Central memory CD4-positive, alpha-beta T cell (primary cell): ENCODE results near the gene ITGAX.

ENCODE experiments used
- DNase-seq: peaks from one replicate; pipeline ENCODE4 v3.0.0; 2022

ITGAX gene

DNA sequence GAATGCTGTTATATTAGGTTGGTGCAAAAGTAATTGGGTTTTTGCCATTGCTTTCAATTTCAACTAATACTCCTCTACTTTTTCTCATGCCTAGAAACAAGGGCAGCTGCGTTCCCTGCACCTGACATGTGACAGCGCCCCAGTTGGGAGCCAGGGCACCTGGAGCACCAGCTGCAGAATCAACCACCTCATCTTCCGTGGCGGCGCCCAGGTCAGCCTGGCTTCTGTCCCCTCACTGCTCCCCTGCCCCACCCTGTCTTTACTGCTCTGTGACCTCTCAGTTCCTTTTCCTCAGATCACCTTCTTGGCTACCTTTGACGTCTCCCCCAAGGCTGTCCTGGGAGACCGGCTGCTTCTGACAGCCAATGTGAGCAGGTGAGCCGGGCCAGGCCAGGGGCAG lies 21.7 kb downstream of the ITGAX start:
- no peak for DNase-seq

DNA sequence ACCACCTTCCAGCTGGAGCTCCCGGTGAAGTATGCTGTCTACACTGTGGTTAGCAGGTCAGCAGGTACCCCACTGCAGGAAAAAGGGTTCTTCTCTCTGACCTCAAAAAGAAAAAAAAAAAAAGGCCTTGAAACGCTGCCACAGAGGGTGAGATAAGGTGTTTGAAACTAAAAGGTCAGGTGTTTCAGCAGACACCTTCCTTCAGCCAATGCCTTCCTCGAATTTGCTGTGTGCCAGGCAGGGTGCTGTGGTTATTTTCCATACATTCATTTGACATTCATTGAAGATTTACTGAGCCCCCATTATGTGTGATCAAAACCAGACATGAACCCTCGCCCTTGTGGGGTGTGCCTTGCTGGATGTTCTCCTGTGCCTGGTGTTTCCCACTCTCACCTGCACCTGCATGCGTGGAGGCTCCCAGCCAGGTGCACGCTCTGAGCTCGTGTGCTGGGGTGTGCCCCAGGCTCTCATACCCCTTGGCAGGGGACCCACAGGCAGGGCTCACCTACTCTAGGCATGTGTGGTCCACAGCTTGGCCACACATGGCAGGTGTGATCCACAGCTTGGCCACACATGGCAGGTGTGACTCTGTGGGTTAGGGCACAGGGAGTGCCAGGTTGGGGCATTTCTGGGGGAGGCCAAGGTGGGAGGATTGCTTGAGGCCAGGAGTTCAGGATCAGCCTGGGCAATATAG lies 22.4 kb downstream of the ITGAX start:
- DNase-seq, result no peak

DNA sequence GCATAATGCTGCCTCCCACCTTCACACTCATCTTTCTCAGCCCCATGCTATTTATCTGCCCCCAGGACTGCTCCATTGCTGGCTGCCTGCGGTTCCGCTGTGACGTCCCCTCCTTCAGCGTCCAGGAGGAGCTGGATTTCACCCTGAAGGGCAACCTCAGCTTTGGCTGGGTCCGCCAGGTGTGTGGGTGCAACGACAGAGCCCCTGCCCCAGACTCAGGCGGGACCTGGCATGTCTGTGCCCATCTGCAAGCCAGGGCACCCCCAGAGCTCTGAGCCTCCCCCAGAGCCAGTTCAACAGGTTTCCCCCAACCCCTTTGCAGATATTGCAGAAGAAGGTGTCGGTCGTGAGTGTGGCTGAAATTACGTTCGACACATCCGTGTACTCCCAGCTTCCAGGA lies 25.2 kb downstream of the ITGAX start:
- no peak for DNase-seq

DNA sequence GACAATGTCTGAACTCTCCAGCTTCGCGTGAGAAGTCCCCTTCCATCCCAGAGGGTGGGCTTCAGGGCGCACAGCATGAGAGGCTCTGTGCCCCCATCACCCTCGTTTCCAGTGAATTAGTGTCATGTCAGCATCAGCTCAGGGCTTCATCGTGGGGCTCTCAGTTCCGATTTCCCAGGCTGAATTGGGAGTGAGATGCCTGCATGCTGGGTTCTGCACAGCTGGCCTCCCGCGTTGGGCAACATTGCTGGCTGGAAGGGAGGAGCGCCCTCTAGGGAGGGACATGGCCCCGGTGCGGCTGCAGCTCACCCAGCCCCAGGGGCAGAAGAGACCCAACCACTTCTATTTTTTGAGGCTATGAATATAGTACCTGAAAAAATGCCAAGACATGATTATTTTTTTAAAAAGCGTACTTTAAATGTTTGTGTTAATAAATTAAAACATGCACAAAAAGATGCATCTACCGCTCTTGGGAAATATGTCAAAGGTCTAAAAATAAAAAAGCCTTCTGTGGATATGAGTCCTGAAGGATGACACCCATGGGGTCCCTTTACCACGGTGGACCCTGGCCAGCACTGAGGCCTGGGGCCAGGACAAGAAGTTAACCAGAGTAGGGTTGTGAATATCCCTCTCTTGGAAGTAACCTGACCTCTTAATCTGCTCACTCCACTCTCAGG lies 27.6 kb downstream of the ITGAX start:
- peak; percentile 30 for DNase-seq

DNA sequence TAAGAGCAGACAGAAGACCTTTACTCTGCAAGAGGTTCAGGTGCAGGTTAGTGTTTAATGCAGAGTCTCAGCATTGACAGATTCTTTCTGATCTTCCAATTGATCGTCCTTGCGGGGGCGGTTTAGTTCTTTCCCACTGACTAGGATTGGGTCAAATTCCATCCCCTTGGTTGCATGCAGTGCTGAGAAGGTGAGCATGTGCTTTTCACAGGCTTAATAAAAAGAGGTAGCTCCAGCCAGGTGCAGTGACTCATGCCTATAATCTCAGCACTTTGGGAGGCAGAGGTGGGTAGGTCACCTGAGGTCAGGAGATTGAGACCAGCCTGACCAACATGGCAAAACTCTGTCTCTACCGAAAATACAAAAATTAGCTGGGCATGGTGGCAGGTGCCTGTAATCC lies 30.7 kb downstream of the ITGAX start:
- DNase-seq, result no peak

DNA sequence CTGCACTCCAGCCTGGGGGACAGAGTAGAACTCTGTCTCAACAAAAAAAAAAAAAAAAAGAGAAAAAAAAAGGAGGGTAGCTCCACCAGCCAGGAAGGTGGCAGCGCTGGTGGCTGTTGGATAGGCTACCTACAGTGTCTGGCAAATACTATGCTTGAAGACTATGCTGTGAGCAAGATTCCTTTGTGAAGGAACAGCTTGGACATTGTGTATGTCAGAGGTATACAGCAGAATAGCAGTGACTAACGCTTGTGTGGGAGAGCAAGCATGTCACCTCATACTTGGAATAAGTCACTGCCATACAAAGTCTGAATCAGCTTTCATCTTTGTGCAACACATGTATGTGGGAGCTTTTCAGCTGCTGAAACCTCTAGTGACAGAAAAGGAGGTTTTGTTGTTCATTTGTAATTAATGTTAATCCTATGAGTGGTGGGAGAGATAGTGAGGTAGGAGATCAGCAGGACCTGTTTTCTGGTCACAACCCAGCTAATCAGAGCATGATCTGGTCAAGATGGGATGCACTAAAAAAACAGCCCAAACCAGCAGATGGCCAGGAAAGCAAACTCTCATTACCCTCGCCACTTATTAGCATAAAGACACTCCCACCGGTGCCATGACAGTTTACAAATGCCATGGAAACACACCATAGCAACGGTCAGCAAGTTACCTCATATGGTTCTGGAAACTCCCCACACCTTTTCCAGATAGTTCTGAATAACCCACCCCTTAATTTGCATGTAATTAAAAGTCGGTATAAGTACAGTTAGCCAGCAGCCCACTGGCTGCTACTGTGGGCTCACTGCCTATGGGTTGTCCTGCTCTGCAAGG lies 31.4 kb downstream of the ITGAX start:
- peak; percentile 2 for DNase-seq

DNA sequence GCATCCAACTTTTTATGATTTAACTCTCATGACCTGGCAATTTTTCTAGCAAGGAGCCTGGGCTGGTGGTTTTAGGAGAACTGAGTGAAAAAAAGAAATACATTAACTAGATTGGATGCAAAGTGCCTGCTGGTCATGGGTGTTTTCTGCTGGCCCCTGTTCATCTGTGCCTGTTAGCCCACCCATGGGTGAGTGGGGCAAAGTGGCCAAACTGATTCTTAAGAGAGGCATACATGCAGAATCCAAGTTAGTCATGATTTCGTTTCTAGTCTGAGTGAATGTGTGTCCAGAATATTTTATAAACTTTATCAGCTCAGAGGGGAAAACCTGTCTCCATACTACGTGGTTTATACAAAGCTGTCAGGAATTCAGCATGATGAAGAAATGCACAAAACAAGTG lies 33.6 kb downstream of the ITGAX start:
- DNase-seq, result no peak

DNA sequence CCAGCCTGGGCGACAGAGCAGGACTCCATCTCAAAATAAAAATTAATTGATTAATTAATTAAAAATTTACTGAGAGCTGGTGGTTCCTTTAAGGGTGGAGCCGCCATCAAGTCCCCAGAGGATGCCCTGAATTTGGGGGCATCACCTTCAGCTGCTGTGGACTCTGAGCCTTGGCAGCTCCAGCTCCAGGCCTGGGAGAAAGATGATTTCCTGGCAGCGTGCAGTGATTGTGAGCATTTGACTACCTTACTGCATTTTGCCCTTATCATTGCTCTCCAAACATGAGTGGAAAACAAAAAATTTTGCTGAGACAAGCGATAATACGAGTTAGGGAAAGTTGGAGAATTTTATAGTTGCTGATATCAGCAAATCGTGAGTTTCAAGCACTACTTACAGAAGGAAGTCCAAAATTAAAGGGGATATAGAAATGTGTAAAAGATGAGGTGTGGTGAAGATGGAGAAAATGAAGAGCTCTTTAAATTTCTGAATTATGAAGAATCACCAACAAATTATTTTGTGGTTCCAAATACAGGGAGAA lies 35.6 kb downstream of the ITGAX start:
- no peak for DNase-seq

DNA sequence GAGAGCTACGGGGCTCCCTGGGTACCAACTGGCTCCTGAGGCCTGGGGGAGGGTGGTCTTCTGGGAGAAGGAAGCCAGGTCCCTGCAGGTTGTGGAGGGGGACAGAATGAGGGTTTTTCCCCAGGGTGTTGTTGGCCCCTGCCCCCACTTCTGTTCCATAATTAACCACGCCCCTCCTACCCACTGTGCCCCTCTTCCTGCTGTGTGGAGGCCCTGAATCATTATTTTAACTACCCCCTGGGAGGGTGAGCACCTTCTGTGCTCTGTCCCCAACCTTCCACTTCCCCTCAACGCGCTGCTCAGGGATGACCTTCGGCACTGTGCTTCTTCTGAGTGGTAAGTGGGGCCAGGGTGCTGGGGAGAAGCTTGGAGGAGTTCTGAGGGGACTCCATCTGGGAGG lies 38.1 kb downstream of the ITGAX start, which contains the start of gene ITGAD:
Gene ITGAD, plus strand, starts transcription at position 280 of the 400 bp plus-strand sequence. Its CDS starts 26 bp downstream, at position 306.
- no peak for DNase-seq

DNA sequence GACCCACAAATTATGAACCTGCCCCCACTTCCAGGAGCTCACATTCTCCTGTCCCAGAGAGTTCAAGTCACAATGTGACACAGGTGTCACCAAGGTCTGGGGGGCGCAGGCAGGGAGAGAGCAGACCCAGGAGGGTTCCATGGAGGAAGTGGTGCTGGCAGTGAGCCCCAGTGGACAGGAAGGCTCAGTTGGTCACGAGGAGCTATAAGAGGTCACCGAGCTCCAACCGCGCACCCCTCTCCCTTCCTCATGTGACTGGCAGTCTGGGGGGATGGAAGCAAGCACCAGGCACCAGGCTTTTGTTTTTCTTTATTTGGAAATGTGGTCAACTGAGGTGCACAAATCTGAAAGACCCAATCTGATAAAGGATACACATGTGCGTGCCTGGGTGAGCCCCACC lies 40.7 kb downstream of the ITGAX start:
- no peak for DNase-seq

DNA sequence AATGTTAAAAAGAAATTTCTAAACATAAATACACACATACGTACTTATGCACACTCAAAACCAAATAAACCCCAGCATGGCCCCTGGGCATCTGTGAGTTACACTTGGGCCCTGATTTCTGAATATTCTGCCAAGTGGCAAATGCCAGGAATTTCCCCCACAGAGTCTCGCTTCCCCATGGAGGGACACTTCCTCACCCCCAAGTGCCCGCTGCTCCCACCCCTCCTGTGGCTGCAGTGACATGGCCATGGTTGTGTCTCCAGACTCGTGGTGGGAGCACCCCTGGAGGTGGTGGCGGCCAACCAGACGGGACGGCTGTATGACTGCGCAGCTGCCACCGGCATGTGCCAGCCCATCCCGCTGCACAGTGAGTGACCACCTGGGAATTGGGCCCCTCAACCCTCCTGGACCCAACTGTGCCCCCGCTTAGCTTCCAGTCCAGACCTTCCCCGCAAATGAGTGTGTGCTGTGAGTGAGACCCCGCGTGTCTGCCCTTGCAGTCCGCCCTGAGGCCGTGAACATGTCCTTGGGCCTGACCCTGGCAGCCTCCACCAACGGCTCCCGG lies 42.2 kb downstream of the ITGAX start:
- no peak for DNase-seq

DNA sequence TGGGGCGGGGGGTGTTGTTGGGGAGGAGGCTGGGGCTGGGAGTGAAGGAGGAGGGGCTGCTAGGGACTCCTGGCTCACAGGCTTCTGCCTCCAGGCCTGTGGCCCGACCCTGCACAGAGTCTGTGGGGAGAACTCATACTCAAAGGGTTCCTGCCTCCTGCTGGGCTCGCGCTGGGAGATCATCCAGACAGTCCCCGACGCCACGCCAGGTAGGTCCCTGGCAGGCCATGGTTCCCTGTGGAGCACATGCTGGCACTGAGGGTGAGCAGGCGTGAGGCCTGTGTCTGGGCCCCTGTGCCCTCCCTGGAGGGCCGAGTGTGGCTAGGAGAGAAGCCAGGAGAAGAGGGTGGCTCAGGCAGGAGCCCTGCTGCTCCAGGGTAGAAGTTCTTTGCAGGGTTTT lies 42.7 kb downstream of the ITGAX start:
- no peak for DNase-seq

DNA sequence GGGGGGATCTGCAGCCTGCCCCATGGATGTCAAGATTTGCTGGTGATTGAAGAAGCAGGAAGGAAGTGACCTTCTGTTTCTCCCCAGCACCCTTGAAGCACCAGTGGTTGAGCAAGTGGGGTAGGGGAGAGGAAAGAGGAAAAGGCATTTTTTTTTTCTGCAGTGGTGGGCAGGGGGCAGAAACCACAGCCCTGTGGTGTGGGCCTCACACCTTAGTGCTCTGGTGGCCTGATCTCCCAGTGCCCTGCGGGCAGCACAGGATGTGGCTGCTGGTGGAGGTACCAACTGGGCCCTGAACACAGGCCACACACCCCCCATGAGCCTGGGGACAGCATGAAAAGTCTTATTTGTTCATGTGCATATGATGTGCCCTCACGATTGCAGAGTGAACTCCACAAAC lies 45.2 kb downstream of the ITGAX start:
- no peak for DNase-seq

DNA sequence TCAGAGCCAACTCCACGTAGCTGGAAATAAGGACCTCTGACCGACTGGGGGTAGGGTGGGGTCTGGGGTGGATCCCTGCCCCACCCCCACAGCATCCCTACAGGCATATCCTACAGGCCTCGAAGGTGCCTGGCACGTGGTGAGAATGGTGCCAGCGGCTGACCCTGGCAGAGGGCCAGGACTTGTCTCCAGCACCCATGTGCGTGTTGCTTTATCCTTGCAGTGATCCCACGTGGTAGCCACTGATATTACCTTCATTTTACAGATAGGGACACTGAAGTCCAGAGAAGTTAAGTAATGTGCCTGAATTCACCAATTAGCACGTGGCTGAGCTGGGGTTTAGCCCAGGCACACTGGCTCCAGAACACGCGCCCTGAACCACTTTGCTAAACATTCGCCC lies 46.5 kb downstream of the ITGAX start:
- no peak for DNase-seq

DNA sequence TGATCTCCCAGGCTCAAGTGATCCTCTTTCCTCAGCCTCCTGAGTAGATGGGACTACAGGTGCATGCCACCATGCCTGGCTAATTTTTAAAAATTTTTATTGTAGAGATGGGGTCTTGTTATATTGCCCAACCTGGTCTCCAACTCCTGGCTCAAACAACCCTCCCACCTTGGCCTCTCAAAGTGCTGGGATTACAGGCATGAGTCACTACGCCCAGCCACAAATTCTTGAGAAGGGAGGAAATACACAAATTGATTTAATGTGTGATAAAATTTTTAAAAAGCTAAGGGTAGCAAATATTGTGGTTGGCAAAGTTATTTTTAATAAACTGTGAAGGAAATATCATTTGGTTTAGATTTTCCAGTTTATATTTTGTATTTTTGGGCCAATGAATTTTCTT lies 47.7 kb downstream of the ITGAX start:
- no peak for DNase-seq

DNA sequence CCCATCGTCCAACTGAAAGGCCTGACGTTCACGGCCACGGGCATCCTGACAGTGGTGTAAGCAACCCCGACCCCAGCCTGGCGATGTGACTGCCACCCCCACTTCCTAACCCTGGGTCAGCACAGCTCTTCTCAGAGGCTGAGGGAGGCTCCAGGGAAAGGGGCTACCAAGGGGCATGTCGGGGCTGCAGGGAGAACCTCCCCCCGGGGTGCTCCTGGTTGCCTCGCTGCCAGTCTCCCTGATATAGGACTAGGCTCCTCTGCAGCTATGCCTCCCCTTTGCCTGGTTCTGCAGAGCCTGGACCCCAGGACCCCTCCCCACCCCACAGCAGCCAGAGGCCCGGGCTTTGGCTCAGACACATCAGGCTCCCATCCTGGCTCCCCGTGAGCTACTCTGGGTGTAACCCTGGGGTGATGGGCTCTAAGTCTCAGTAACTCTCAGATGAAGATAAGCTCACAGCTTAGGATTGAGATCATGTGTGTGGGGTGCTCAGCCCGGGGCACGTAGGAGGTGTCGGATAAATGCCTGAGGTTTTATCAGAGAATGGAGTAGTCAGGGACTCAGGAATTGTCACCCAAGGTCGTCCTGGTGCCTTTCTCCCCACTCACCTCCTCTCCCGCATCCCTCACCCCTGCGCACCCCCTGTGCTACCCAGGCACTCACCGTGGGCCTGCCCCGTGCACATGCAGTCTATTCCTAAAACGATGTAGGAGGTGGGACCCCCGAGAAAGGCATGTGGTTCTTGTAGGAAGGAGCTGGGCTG lies 48.8 kb downstream of the ITGAX start:
- DNase-seq, result no peak

DNA sequence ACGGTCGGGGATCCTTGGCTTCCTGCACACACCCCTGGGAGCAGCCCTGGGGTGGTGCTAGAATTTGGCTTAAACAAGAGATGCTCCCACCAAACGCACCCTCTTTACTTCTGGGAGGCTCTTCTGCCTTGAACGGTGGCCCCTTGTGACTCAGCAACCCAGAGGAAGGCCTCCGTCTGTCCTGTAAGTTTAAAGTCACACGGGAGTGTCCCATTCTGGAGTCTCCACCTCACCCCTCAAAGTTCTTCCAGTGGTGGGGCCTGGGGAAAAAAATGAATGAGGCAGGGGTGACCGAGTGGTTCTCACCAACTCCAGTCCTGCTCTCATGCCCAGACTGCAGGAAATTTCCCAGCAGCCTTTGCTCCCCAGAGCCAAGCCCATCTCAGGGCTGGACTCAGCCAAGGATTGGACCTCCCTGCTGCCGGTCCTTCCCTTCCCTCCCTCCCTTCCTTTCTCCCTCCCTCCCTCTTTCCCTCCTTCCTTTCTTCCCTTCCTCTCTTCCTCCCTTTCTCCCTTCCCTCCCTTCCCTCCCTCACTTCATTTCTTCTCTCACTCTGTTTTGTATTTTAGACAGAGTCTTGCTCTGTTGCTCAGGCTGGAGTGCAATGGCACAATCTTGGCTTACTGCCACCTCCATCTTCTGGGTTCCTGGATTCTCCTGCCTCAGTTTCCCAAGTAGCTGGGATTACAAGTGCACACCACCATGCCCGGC lies 49.5 kb downstream of the ITGAX start:
- DNase-seq, result no peak

DNA sequence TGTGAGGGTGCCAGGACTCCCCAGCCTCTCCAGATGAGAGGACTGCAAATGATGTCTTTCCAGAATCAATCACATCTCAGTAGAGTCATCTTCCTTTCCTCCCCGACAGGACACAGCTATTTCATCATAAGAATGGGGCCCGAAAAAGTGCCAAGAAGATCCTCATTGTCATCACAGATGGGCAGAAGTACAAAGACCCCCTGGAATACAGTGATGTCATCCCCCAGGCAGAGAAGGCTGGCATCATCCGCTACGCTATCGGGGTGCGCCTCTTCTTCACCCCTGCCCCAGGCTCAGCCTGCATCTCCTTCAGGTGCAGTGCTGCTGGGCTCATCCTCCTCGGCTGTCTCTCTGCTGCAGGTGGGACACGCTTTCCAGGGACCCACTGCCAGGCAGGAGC lies 52.4 kb downstream of the ITGAX start:
- no peak for DNase-seq

DNA sequence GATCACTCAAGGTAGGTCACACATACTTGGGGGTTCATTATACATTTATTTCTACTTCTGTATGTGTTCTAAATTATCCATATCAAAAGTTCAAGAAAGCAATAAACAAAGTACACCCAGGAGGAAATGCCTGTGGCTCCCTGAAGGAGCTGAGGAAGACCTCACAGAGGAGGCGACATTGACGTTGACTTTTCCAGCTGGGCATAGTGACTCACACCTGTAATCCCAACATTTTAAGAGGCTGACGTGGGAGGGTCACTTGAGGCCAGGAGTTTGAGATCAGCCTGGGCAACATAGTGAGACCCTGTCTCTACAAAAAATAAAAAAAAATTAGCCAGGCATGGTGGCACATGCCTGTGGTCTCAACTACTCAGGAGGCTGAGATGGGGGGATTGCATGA lies 54.5 kb downstream of the ITGAX start:
- no peak for DNase-seq

DNA sequence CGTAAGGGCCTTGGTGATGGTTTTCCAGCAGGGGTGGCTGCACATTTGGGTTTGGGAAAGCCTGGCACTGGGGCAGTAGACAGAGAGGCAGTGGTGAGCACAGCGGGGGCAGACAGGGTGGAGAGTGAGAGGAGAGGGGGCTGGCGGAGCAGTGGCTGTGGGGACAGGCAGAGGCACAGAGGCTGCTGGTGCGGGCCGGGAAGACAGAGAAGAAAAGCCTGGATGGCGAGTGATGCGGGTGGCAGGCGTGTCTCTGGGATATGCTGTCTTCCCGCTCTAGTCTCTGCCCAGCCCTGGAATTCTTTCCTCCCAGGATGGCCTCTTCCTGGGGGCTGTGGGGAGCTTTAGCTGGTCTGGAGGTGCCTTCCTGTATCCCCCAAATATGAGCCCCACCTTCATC lies 55.1 kb downstream of the ITGAX start:
- no peak for DNase-seq

DNA sequence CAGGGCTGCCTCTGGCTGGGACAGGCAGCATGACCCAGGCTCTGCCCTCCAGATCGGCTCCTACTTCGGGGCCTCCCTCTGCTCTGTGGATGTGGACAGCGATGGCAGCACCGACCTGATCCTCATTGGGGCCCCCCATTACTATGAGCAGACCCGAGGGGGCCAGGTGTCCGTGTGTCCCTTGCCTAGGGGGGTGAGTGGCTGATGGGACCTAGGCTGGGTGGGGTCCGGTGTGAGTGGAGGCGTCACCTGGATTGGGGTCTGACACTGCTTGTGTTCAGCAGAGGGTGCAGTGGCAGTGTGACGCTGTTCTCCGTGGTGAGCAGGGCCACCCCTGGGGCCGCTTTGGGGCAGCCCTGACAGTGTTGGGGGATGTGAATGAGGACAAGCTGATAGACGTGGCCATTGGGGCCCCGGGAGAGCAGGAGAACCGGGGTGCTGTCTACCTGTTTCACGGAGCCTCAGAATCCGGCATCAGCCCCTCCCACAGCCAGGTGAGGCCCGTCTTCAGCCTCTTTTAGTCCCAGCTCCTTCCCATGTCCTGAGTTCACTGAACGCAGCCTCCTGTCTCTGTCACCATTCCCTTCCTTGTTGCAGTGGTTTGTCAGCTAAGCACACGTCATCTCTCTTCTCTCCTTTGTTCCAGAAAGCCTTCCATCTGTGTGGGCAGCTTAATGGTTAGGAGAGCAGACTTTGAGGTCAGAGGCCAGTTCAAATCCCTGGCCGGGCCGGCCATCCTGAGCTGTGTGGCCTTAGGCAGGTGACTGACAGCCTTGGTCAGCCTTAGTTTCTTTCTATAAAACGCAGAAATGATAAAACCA lies 56.3 kb downstream of the ITGAX start:
- no peak for DNase-seq
